ENCODE measurements around the gene CCNY.

The CCNY gene

DNA sequence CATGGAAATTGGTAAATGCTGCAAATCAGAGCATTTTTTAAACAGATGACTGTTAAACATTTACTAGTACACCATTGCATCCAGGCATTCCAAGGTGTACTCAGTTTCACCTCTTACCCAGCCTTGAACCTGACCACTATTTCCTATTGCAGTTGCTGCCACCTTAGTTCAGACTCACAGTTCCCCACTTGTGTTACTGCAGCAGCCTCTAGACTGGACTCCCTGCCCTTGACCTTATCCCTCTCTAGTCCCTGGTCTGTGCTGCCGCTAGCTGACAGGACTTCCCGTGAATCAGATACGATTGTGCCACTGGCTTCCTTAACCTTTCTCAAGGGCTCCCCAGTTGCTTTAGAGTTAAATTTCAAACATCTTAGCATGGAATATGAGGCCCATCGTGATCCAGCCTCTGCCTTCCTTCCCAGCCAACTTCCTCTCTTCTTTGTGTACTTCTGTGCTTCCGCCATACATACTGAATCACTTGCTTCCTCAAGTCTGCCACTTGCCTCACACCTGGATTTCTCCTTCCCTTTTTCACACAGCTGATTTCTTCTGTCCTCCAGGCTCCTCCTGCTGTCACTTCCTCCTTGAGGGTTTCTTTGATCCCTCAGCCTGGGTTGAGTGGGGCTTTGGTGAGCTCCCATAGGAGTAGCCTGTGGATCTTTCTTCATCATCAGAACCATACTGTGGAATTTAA is 150.1 kb downstream of the CCNY start:
- DNase-seq (ENCODE audit: low read depth in 2 of 2), result no peak

DNA sequence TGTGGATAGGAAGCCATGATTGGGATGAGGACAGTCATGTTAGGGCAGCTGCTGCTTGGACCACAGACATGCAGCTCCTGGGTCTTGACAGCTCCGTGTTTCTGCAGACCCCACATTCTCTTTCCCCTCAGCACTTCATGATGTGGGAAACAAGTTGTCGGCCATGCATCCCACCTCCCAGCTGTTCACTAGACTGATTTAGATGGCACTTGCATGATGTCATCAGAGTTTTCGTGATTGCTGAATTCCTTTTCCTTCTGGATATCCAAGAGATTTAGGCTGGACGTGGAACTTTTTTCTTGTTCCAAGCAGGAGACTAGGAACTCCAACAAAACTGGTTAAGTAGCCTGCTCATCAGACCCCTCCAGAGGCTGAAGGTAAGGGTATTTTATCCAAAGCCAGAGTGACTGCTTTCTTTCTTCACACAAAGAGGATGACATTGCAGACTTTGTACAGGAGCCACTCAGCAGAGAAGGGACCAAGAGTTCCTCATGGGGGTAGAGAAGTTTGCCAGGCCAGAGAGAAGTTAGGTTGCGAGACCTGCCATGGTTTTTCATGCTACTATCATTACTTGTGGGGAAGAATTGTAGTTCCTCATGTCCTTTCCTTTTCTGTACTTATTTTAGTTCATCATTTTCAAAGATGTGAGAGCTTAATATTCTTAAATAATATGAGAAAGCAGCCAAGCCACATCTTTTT is 151.2 kb downstream of the CCNY start:
- no peak for DNase-seq (ENCODE audit: low read depth in 2 of 2)

DNA sequence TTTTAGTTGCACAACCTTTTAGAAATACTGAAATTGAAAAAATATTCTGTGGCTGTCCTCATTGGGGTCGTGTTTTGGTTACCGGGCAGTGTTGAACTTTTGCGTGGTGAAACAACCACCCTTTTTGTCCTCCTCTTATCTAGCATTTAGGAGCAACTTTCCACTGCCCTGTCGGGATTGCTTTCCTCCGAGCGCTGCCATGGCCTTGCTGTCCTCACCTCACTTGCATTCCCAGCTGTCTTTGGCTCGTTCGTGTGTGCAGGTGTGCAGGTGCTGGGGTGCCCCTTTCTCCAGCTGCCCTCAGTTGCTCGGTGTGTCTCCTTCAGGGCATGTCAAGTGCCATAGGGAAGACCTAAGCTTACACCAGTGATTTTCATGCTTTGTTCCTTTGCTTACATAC is 151.9 kb downstream of the CCNY start:
- no peak for DNase-seq (ENCODE audit: low read depth in 2 of 2)

DNA sequence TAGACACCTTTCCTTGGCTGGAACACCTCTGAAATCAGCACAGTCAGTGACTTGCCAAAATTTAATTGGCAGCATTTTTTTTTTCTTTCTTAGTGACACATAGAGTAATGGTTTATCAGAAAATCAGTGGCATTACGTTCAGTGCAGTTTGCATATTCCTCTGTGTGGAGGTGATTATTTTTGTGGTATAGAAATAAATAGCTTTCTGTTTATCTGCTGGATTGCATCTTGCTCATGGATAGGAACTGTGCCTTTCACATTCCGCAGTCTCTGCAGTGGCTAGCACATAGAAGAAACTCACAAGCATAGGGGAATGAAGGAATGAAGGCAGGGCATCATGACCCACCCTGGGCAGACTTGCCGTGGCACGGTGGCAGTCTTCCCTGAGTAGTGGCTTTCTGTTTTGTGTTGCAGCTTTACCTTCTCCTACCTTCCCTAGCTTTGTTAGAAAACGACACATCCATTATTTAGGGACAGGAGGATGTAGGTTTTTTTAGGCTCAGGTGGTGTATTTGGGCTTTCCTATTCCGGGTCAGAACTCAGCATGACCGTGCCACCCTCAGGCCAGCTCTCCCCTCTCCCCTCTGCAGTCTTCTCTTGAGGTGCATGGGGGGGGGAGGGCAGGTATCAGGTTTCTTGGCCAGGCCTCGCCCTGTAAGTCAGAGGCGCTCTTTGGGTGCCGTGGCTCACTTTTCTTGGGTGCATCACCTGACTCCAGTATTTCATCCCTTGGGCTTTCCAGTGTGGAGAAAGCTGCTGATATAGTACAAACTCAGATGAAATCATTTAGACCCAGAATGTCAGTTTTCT is 156.3 kb downstream of the CCNY start:
- DNase-seq (ENCODE audit: low read depth in 2 of 2), result no peak

- DNase-seq (ENCODE audit: low read depth in 2 of 2), result no peak
Observed at GRCh38 chr10:35493196-35494118, 157.1 kb downstream of the CCNY start.

GRCh38 chr10:35495521-35496119 is 159.3 kb downstream of the CCNY start:
- DNase-seq (ENCODE audit: low read depth in 2 of 2), result no peak

DNA sequence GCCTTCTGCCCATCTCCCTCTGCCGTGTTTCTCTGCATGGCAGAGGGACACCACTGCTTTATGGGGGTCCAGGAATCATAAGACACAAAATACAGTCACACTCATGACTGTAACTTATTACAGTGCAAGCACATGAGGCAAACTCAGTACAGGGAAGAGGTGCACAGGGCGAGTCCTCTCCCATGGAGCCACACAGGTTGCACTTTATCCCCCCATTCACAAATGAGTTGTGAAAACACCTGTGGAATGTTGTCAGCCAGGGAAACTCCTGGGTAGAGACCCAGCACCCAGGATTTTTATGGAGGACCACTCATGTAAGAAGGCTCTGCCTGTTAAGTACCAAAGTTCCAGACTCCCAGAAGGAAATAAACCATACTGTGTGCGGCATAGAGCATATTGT is 161.6 kb downstream of the CCNY start:
- DNase-seq (ENCODE audit: low read depth in 2 of 2), result no peak

GRCh38 chr10:35498693-35499092 is 162.4 kb downstream of the CCNY start:
- no peak for DNase-seq (ENCODE audit: low read depth in 2 of 2)

DNA sequence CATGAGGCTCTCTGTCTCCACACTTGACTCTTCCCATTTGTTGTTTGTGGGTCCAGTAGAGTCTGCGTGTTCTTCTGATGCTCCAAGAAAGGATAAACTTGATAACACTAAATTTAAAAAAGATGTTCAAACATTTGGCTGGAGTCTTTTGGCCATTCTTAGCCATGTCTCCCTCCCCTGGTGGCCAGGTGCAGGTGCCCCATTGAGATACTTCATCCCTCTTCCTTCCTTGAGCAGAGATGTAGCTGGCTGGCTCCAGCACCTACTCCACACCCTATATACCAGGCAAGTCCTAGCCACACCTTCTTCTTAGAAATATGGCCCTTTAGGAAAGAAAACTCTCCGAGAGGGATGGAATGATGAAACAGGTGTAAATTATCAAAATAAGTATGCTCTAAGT is 165.6 kb downstream of the CCNY start:
- no peak for DNase-seq (ENCODE audit: low read depth in 2 of 2)

DNA sequence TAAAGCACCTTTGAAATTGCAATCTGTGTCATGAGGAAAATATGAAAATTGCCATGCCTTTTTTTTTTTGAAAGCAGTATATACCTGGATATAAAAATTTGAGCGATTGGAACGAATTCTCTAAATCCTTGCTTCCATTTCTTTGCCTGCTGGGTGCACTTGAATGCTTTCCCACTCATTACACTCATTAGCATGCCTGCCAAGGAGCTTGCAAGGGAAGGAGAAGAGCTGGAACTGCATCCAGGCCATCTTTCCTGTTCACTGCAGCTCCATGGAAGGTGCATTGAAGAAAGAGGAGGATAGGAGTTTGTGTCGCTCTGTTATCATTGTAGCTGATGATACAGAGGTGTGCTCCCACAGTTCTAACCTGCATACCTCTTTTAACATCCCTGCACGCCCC is 166.4 kb downstream of the CCNY start:
- DNase-seq (ENCODE audit: low read depth in 2 of 2), result no peak

DNA sequence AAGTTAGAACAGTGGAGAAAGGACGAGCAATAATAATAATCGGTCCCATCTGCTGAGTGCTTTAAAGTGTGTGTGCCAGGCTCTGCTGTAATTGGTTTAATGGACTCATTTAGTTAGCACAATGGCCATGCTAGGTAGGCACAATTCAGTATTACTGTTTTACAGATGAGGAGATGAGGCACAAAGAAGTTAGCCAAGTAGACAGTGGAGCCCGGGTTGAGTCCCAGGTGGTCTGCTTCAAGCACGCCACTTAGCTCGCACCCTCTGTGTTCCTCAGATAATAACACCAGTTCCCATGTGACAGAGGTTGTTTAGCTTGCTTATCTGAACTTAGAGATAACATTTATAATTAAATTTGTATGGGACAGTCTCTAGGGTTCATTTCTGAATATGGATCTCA is 167.3 kb downstream of the CCNY start:
- DNase-seq (ENCODE audit: low read depth in 2 of 2), result no peak

DNA sequence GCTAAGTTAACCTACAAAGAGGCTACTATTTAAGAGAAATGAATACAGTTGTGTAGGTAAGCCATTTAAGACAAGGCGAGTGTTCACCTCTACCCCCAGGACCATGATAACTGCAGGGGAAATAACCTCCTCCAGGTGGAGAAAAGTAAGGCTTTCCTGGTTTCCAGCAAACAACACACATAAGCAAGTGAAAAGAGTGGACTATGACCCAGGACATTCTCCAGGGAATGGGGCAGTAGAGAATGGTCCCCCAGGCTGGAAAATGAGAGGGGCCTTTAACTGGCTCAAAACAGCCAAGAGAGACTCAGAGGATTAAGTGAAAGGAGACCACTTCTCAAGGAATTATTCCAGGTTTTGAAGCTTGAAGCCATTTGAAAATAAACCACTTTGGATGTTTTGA is 167.8 kb downstream of the CCNY start:
- no peak for DNase-seq (ENCODE audit: low read depth in 2 of 2)

GRCh38 chr10:35505241-35505873 is 169.0 kb downstream of the CCNY start:
- no peak for DNase-seq (ENCODE audit: low read depth in 2 of 2)

DNA sequence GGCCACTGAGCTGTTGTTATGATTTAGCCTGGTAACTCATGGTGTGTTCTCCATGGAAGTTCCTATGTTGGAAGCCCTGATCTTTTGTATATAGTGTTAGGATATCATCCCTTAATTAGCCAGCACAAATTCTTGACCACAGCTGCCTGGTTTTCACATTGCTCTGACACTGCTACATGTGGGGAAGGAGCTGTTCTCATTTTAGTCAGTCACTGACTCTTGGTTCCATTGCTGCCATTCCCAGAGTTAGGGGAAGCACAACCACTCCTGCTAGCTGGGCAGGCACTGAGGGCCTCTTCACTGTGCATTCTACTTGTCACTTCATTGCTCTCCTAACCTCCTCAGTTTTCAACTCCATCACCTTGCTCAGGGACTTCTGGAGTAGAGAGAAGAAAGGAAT is 170.4 kb downstream of the CCNY start:
- DNase-seq (ENCODE audit: low read depth in 2 of 2), result no peak

GRCh38 chr10:35507519-35508109 is 171.3 kb downstream of the CCNY start:
- no peak for DNase-seq (ENCODE audit: low read depth in 2 of 2)

DNA sequence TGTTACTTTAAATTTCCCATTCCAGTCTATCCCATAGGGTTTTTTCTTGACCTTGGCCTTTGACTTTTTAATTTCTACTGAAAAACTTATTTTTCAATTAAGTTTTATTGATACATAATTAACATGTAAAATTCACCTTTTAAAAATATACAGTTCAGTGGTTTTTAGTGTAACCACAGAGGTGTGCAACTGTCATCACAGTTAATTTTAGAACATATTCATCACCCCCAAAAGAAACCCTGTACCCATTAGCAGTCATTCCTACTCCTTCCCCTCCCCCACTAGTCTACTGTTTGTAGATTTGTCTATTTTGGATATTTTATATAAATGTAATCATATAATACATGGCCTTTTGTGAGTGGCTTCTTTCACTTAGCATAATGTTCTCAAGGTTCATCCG is 172.3 kb downstream of the CCNY start:
- DNase-seq (ENCODE audit: low read depth in 2 of 2), result no peak

- DNase-seq (ENCODE audit: low read depth in 2 of 2), result no peak
Observed at GRCh38 chr10:35510891-35511290, 174.6 kb downstream of the CCNY start.

GRCh38 chr10:35511647-35512046 is 175.3 kb downstream of the CCNY start:
- no peak for DNase-seq (ENCODE audit: low read depth in 2 of 2)

DNA sequence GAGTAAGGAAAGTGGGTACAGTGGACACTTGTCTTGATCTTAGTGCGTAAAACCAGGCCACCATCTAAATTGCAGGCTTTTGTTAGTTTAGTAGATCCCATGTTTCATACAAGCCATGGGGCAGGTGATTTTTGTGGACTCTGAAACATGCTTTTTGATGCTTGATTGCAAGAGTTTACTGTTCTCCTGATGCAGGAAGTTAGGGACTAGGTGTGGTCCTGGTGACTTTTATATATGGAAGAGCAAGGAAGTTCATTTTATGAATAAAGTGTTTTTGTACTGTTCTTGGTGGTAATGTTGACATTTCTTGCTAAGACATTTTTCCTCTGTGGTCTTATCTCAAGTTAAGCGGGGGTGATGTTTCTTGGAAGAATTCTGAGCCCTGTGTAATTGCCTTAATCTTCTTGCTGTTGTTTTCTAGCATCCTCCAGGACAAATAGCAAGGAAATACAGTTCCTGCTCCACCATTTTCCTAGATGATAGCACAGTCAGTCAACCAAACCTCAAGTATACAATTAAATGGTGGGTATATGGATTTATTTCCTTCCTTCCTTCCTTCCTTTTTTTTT is 179.9 kb downstream of the CCNY start:
- no peak for DNase-seq (ENCODE audit: low read depth in 2 of 2)

Data from activated CD4-positive, alpha-beta T cell treated with anti-CD3 and anti-CD28 coated beads for 24 hours (primary cell).